Caco-2 (cell line): ENCODE results near the gene CCDC34. TPM values are rescaled to one million over a fixed set of nuclear protein-coding genes. Genes with fewer than 3 reads are reported as not detected.
"Not testable (repeated sequence)": the region's sequence is repeated elsewhere in the genome, so short reads cannot be mapped to it uniquely, and the experiment has no call there.

Experiments used
- BruUV-seq: library from RNA; stranded (reverse); fragments of 400-500 nt; replicated peaks from 2 replicates; lab custom pipeline; 2021; lab: Mats Ljungman, UMichigan
- CTCF ChIA-PET: fragments of 300-600 bp; sonication (Branson Sonifier 250); formaldehyde crosslinking; loops from one replicate; lab custom pipeline; 2022; ENCODE audit warnings: antibody characterized with exemption; lab: Charles Lee
- POLR2A ChIA-PET: fragments of 300-600 bp; sonication (Branson Sonifier 250); formaldehyde crosslinking; loops from one replicate; lab custom pipeline; 2022; ENCODE audit warnings: antibody characterized with exemption; lab: Charles Lee
- DNase-seq, 2 experiments: peaks; one replicate each; pipeline versions ENCODE4 v3.0.0 to v3.0.0-alpha.2; 2020 to 2022
- H3K27me3 ChIP-seq: replicated peaks from 2 replicates; pipeline ENCODE4 v1.6.0; 2011; ENCODE audit warnings: low read length; ENCODE audit not compliant: control insufficient read depth, insufficient read depth
- H3K36me3 ChIP-seq: 2 replicates; pipeline ENCODE4 v1.5.1; 2011; ENCODE audit warnings: low read length; ENCODE audit not compliant: control insufficient read depth, insufficient read depth
- H3K4me1 ChIP-seq: fragments of 250-450 bp; sonication (Bioruptor Pico); 2 replicates; pipeline ENCODE4 v1.5.1; 2020; ENCODE audit warnings: mild to moderate bottlenecking
- H3K4me3 ChIP-seq: 2 replicates; pipeline ENCODE4 v1.5.1; 2011; ENCODE audit warnings: low read depth, mild to moderate bottlenecking, control low read depth, low read length
- H3K9me3 ChIP-seq: fragments of 250-450 bp; sonication (Bioruptor Pico); 2 replicates; pipeline ENCODE4 v1.5.1; 2020; ENCODE audit warnings: mild to moderate bottlenecking, moderate library complexity
- H3K27ac Mint-ChIP-seq: one replicate; pipeline ENCODE4 v1.8.0; 2022; ENCODE audit warnings: mixed read lengths; ENCODE audit not compliant: unreplicated experiment
- H3K27me3 Mint-ChIP-seq: one replicate; pipeline ENCODE4 v1.8.0; 2022; ENCODE audit warnings: mixed read lengths; ENCODE audit not compliant: insufficient read depth, unreplicated experiment
- H3K36me3 Mint-ChIP-seq: one replicate; pipeline ENCODE4 v1.8.0; 2022; ENCODE audit warnings: mild to moderate bottlenecking, mixed read lengths; ENCODE audit not compliant: insufficient read depth, unreplicated experiment
- H3K4me1 Mint-ChIP-seq: one replicate; pipeline ENCODE4 v1.8.0; 2022; ENCODE audit warnings: low read depth, mixed read lengths; ENCODE audit not compliant: unreplicated experiment
- H3K4me3 Mint-ChIP-seq: one replicate; pipeline ENCODE4 v1.8.0; 2022; ENCODE audit warnings: mild to moderate bottlenecking, moderate library complexity, mixed read lengths; ENCODE audit not compliant: unreplicated experiment
- H3K9me3 Mint-ChIP-seq: one replicate; pipeline ENCODE4 v1.8.0; 2022; ENCODE audit warnings: mixed read lengths; ENCODE audit not compliant: unreplicated experiment
- CTCF ChIP-seq, 2 experiments: fragments of 200-600 bp in 1 of 2; IDR thresholded peaks; 1 replicate in 1 of 2; 2 replicates in 1 of 2; pipeline versions ENCODE4 v1.5.1 to v1.8.0; 2011 to 2022; ENCODE audit warnings: antibody characterized with exemption in 1 of 2, control low read depth in 1 of 2, inconsistent platforms in 1 of 2, low read depth in 1 of 2, low read length in 1 of 2, mild to moderate bottlenecking in 1 of 2, moderate library complexity in 1 of 2; ENCODE audit not compliant: insufficient read depth in 1 of 2, severe bottlenecking in 1 of 2, unreplicated experiment in 1 of 2
- intact Hi-C: fragments of 100-400 bp; cut with micrococcal nuclease; formaldehyde crosslinking; loops from one replicate; pipeline ENCODE4 v1.10.0; 2022; ENCODE audit not compliant: unreplicated experiment
- total RNA-seq: library from RNA; stranded (reverse); gene quantifications from 2 replicates; pipeline ENCODE4 v1.2.3, GENCODE V29; 2022

CCDC34 gene
- total RNA-seq, 1 experiment from 2014 or later = 25.7 TPM

DNA sequence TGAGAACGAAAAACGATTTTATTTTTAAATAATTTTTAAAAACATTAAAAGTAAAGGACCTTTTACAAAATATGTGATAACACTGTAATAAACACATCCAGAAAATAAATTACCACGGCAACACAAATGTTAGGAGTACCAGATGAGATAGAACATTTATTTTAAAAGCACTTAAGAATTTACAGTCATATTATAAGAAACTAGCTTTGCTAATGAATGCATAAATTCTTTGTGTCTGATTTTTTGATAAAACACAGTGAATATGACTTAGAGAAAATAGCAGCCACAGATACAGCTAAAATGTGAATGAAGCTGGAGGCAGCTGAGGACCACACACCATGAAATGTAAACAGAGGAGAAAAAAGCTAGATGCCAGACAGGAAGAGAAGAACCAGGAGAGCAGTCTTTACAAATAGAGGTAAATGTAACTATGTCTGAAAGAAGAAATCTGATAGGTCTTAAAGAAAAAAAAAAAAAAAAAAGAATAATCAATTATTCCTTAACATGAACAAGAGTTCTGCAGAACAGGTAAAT is 14.6 kb downstream of the CCDC34 start:
- no peak overlapping the region for H3K4me3 Mint-ChIP-seq
- no peak overlapping the region for H3K27ac Mint-ChIP-seq

DNA sequence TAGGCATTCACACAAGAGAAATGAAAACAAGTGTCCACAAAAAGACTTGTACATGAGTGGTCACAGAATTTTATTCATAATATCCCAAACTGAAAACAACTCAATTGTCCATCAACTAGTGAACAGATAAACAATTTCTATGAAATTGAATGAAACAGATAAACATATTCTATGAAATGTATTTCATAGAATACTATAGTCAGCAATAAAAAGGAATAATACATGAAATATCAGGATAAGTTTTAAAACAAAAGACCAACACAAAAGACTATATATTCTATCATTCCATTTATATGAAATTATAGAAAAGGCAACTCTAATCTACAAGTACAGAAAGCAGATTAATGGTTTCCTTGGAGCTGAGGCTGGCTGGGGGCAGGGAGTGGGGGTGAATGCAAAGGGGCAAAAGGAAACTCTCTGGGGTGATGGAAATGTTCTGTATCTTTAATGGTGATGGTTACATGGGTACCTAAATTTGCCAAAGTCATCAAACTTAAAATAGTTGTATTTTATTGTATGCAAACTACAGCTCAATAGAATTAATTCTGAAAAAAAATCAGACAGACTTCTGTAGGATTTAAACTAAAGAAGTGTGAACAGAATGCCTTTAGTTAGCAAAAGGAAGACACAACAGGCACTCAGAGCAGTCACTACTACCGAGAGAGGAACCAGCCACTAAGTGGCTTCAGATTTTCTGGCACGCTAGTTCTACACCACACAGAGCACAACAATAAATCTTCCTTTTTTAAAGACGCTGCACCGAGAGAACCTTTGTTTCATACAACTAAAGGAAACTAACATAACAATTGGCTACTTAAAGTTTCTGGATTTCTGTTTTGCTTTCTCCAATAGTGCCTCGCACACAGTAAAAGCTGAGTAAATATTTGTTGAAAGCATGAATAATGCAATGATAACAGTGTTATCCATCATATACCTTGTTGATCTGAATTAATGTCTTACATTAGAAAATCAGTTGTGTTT is 15.4 kb downstream of the CCDC34 start:
- TF ChIP-seq CTCF (IDR thresholded peaks at IDR 0.05; ENCODE audit: insufficient read depth in 1 of 2, low read depth in 1 of 2, low read length in 1 of 2, severe bottlenecking in 1 of 2, unreplicated experiment in 1 of 2) = no peak
- H3K9me3 Mint-ChIP-seq = no peaks in the 10 kb centered on the region
- peaks cover 15% of the 10 kb centered on the region for H3K36me3 Mint-ChIP-seq
- Histone ChIP-seq H3K27me3 (no peaks in the 10 kb centered on the region), H3K4me1 (peaks cover 34% of the 10 kb centered on the region), H3K36me3 (0 out of 2 replicates have a peak, but pooled peaks cover 1% of the 10 kb centered on the region), H3K9me3 (no peaks in the 10 kb centered on the region), H3K4me3 (no peak overlapping the region)
- no peak overlapping the region for H3K4me3 Mint-ChIP-seq
- H3K27ac Mint-ChIP-seq = no peak overlapping the region
- ChIA-PET POLR2A (no interaction called here), CTCF (no interaction called here)
- H3K4me1 Mint-ChIP-seq = peaks cover 32% of the 10 kb centered on the region
- intact Hi-C loops = no loop called here
- no peaks in the 10 kb centered on the region for H3K27me3 Mint-ChIP-seq
- BruUV-seq = no TSS peak
- DNase-seq = no peak

More for the DNA sequence above, 14.6 kb downstream of the CCDC34 start:
- ChIA-PET CTCF (no interaction called here), POLR2A (no interaction called here)
- no TSS peak for BruUV-seq
- Mint-ChIP-seq H3K27me3 (no peaks in the 10 kb centered on the region), H3K36me3 (peaks cover 15% of the 10 kb centered on the region), H3K9me3 (no peaks in the 10 kb centered on the region), H3K4me1 (peaks cover 32% of the 10 kb centered on the region)
- no peak overlapping the region for H3K4me3 ChIP-seq
- intact Hi-C loops = no loop called here
- H3K4me1 ChIP-seq = peaks cover 35% of the 10 kb centered on the region
- H3K9me3 ChIP-seq = no peaks in the 10 kb centered on the region
- H3K27me3 ChIP-seq = no peaks in the 10 kb centered on the region
- DNase-seq = no peak
- H3K36me3 ChIP-seq = 0 out of 2 replicates have a peak, but pooled peaks cover 1% of the 10 kb centered on the region
- TF ChIP-seq CTCF (IDR thresholded peaks at IDR 0.05; ENCODE audit: insufficient read depth in 1 of 2, low read depth in 1 of 2, low read length in 1 of 2, severe bottlenecking in 1 of 2, unreplicated experiment in 1 of 2) = no peak

GRCh38 chr11:27339941-27340340 is 23.1 kb downstream of the CCDC34 start:
- H3K36me3 ChIP-seq = no peaks in the 10 kb centered on the region
- ChIA-PET POLR2A (no interaction called here), CTCF (interaction anchor here (0.5 kb wide), 1 partner anchor 106 kb away, joined by 3 read pairs; no protein-coding TSS in a partner anchor)
- BruUV-seq = no TSS peak
- H3K27me3 ChIP-seq = no peaks in the 10 kb centered on the region
- no peak for DNase-seq
- Mint-ChIP-seq H3K4me3 (no peak overlapping the region), H3K9me3 (no peaks in the 10 kb centered on the region), H3K27me3 (no peaks in the 10 kb centered on the region), H3K36me3 (peaks cover 6% of the 10 kb centered on the region), H3K27ac (no peak overlapping the region), H3K4me1 (no peaks in the 10 kb centered on the region)
- intact Hi-C loops = no loop called here
- H3K9me3 ChIP-seq = peaks cover 4% of the 10 kb centered on the region; the same call in 1 of the 2 replicates
- H3K4me3 ChIP-seq = no peak overlapping the region
- H3K4me1 ChIP-seq = no peaks in the 10 kb centered on the region
- TF ChIP-seq CTCF (IDR thresholded peaks at IDR 0.05; ENCODE audit: insufficient read depth in 1 of 2, low read depth in 1 of 2, low read length in 1 of 2, severe bottlenecking in 1 of 2, unreplicated experiment in 1 of 2) = no peak

- H3K36me3 Mint-ChIP-seq, POLR2A ChIA-PET, H3K4me3 ChIP-seq, BruUV-seq, H3K27me3 Mint-ChIP-seq, H3K27ac Mint-ChIP-seq, intact Hi-C loops, CTCF ChIA-PET, H3K9me3 ChIP-seq, H3K27me3 ChIP-seq, H3K36me3 ChIP-seq, DNase-seq, H3K4me3 Mint-ChIP-seq: not testable (repeated sequence)
- peaks cover 26% of the 10 kb centered on the region for H3K4me1 ChIP-seq
- peaks cover 10% of the 10 kb centered on the region for H3K9me3 Mint-ChIP-seq
- peaks cover 36% of the 10 kb centered on the region for H3K4me1 Mint-ChIP-seq
Measured at GRCh38 chr11:27334764-27335163, 28.3 kb downstream of the CCDC34 start.
